ENCODE results near the gene SLC4A3. TPM values are rescaled to one million over a fixed set of nuclear protein-coding genes. Genes with fewer than 3 reads are reported as not detected.

SLC4A3 gene
- total and polyA plus RNA-seq, 2 of the 13 experiments (the other 11 are each of a cell fraction or from before 2014, with no cell fraction given), result 0.18 to 0.95 TPM

DNA sequence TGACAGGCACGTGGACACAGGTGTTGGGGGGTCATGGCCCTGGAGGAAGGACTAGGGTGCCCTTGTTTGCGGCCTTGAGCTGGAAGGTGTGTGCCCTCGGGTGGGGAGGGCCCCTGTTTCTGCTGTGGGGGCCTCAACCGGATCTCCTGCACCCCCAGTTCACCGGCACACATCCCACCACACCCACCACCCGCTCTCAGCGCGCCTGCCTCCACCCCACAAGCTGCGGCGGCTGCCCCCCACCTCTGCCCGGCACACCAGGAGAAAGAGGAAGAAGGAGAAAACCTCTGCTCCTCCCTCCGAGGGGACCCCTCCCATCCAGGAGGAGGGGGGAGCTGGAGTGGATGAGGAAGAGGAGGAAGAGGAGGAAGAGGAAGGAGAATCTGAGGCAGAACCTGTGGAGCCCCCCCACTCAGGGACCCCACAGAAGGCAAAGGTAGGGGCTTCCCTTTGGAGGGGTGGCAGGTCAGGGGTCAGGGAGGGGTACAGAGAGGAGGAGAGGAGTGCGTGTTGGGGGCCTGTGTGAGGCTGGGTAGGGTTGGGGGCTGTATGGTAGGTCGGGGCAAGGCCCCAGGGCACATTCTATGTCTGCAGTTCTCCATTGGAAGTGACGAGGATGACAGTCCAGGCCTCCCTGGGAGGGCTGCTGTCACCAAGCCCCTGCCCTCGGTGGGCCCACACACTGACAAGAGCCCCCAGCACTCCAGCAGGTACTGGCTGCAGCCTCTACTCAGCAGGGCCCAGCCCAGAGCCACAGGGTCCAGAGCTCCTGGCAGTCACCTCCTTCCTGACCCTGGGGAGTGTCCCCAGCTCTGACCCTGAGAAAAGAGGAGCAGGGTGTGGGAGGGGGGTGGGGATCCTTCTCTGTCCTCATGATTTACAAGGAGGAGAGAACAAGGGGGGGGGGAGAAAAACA, 1.8 kb downstream of the SLC4A3 start:
- FAIRE-seq (no peak), ATAC-seq (peak; percentile 7), DNase-seq (ENCODE audit: low spot score) (no peak)
- in situ Hi-C loops (cut with HindIII; ENCODE audit: extremely low pct_ligation_motif_present, low pct_unique_long_range_greater_than_20kb) (no loop called here), intact Hi-C loops (cut with micrococcal nuclease; ENCODE audit: unreplicated experiment) (loop anchor here (2.0 to 5.0 kb wide), 2 partner anchors 28 to 52 kb away; no protein-coding TSS in a partner anchor)
- BruUV-seq (replicated peaks), result no TSS peak
- Histone ChIP-seq H3K4me3 (replicated peaks in 1 of 3; ENCODE audit: insufficient read depth in 1 of 3, low read depth in 2 of 3, low read length in 3 of 3) (no peak overlapping the region), H3K27ac (ENCODE audit: extremely low read length, insufficient read depth, low read length) (no peak overlapping the region), H3K79me2 (ENCODE audit: insufficient read depth, low read length) (no peaks in the 10 kb centered on the region), H3K4me1 (ENCODE audit: insufficient read depth, low read length) (peaks cover 44% of the 10 kb centered on the region), H2AFZ (ENCODE audit: low read length) (no peak overlapping the region), H3K9ac (ENCODE audit: insufficient read depth, low read depth, low read length) (no peak overlapping the region), H3K4me2 (ENCODE audit: low read depth, low read length) (no peak overlapping the region), H3K27me3 (ENCODE audit: control insufficient read depth in 1 of 2, insufficient read depth in 2 of 2, low read length in 2 of 2) (peaks cover 31 to 91% of the 10 kb centered on the region in 2 experiments; a peak in 4 of 5 replicates), H3K9me3 (ENCODE audit: low read length) (no peaks in the 10 kb centered on the region), H4K20me1 (ENCODE audit: insufficient read depth, low read length) (no peaks in the 10 kb centered on the region), H3K36me3 (replicated peaks in 1 of 2; ENCODE audit: control insufficient read depth in 1 of 2, insufficient read depth in 2 of 2, low read length in 2 of 2) (no peaks in the 10 kb centered on the region)
- ChIA-PET POLR2A (interaction anchor here (0.6 kb wide), 1 partner anchor 119 kb away, joined by 3 read pairs; no protein-coding TSS in a partner anchor), CTCF (ENCODE audit: low intra/inter-chr PET ratio, low total read pairs) (no interaction called here)
- TF ChIP-seq, protein P1, sequence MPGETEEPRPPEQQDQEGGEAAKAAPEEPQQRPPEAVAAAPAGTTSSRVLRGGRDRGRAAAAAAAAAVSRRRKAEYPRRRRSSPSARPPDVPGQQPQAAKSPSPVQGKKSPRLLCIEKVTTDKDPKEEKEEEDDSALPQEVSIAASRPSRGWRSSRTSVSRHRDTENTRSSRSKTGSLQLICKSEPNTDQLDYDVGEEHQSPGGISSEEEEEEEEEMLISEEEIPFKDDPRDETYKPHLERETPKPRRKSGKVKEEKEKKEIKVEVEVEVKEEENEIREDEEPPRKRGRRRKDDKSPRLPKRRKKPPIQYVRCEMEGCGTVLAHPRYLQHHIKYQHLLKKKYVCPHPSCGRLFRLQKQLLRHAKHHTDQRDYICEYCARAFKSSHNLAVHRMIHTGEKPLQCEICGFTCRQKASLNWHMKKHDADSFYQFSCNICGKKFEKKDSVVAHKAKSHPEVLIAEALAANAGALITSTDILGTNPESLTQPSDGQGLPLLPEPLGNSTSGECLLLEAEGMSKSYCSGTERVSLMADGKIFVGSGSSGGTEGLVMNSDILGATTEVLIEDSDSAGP (CRISPR knock-in tag; IDR thresholded peaks at IDR 0.05; ENCODE audit: borderline replicate concordance), result 0 out of 2 replicates have a peak, but pooled peaks have one; percentile 22
- TF ChIP-seq, protein P2, sequence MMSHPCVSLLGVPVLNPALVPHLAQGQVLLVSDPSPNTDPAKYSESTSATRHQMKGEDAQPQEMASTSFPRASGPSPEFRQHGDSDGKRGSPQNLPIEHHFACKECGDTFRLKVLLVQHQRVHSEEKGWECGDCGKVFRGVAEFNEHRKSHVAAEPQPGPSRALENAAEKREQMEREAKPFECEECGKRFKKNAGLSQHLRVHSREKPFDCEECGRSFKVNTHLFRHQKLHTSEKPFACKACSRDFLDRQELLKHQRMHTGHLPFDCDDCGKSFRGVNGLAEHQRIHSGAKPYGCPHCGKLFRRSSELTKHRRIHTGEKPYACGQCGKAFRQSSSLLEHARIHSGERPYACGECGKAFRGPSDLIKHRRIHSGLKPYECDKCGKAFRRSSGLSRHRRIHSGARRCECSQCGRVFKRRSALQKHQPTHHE (CRISPR knock-in tag; IDR thresholded peaks at IDR 0.05; ENCODE audit: borderline replicate concordance), result no peak
- 50% methylated on average over 14 of the region's 16 CpGs for WGBS (ENCODE audit: low lambda C conversion rate)
